HCT116 (cell line): ENCODE results near the gene CD82. TPM values are rescaled to one million over a fixed set of nuclear protein-coding genes. Genes with fewer than 3 reads are reported as not detected.

Experiments
- ATAC-seq: fragments of 200-7000 bp; cut with Tn5 transposase; 2 replicates; pipeline ENCODE4 v1.9.1; 2020; ENCODE audit warnings: mild to moderate bottlenecking, moderate library complexity
- BruUV-seq: library from RNA; stranded (reverse); fragments of 400-500 nt; replicated peaks from 2 replicates; lab custom pipeline; 2021; lab: Mats Ljungman, UMichigan
- CTCF ChIA-PET: fragments of 300-600 bp; sonication (Branson Sonifier 250); formaldehyde crosslinking; loops from one replicate; lab custom pipeline; 2021; ENCODE audit warnings: antibody characterized with exemption; lab: Charles Lee
- POLR2A ChIA-PET: fragments of 300-600, 350-600 bp; sonication (Branson Sonifier 250); formaldehyde crosslinking; loops from one replicate; lab custom pipeline; 2021; ENCODE audit warnings: antibody characterized with exemption; lab: Charles Lee
- RAD21 ChIA-PET, 2 experiments: fragments of 300-600 bp; sonication (Branson Sonifier 250); formaldehyde crosslinking; loops; one replicate each; lab custom pipeline; 2023; ENCODE audit warnings: low total read pairs in 2 of 2; ENCODE audit not compliant: uncharacterized antibody in 2 of 2, unreplicated experiment in 2 of 2, low non-redundant PET in 1 of 2; lab: Charles Lee
- DNase-seq: peaks from one replicate; pipeline ENCODE4 v3.0.0-alpha.2; 2010; ENCODE audit warnings: low read depth, low spot score
- H2AFZ ChIP-seq: fragments of 200-600 bp; shearing (Covaris generic), sonication (generic); 2 replicates; pipeline ENCODE4 v1.6.1; 2017; ENCODE audit warnings: low read depth, mixed run types, mixed read lengths, antibody characterized with exemption, low read length; ENCODE audit not compliant: poor library complexity, severe bottlenecking
- H3K27ac ChIP-seq: 2 replicates; pipeline ENCODE4 v1.5.1; 2012; ENCODE audit warnings: low read depth, low read length
- H3K27me3 ChIP-seq: fragments of 200-600 bp; sonication (generic); 2 replicates; pipeline ENCODE4 v1.6.1; 2016; ENCODE audit warnings: mixed run types, low read length, mixed read lengths; ENCODE audit not compliant: insufficient read depth
- H3K36me3 ChIP-seq, 2 experiments: fragments of 200-500 bp in 1 of 2; fragments of 200-600 bp in 1 of 2; sonication (Bioruptor generic) in 1 of 2; sonication (generic) in 1 of 2; 2 replicates each; pipeline versions ENCODE4 v1.5.1 to v1.6.1; 2014 to 2016; ENCODE audit warnings: low read length in 2 of 2, inconsistent platforms in 1 of 2, mixed read lengths in 1 of 2, mixed run types in 1 of 2; ENCODE audit not compliant: insufficient read depth in 2 of 2, control insufficient read depth in 1 of 2
- H3K4me1 ChIP-seq, 2 experiments: fragments of 200-600 bp in 1 of 2; sonication (generic) in 1 of 2; 2 replicates each; pipeline versions ENCODE4 v1.5.1 to v1.6.1; 2012 to 2017; ENCODE audit warnings: low read length in 2 of 2, inconsistent platforms in 1 of 2, mild to moderate bottlenecking in 1 of 2, mixed read lengths in 1 of 2, mixed run types in 1 of 2, moderate library complexity in 1 of 2; ENCODE audit not compliant: insufficient read depth in 2 of 2, control insufficient read depth in 1 of 2
- H3K4me2 ChIP-seq: fragments of 200-600 bp; sonication (generic); 2 replicates; pipeline ENCODE4 v1.6.1; 2017; ENCODE audit warnings: mixed run types, low read length, mixed read lengths
- H3K4me3 ChIP-seq, 2 experiments: fragments of 200-600 bp in 1 of 2; sonication (generic) in 1 of 2; replicated peaks in 1 of 2; 2 replicates each; pipeline ENCODE4 v1.5.1; 2011 to 2016; ENCODE audit warnings: low read length in 2 of 2, control low read depth in 1 of 2, low read depth in 1 of 2, mild to moderate bottlenecking in 1 of 2, mixed read lengths in 1 of 2, mixed run types in 1 of 2
- H3K79me2 ChIP-seq: fragments of 200-600 bp; sonication (generic); 2 replicates; pipeline ENCODE4 v1.6.1; 2017; ENCODE audit warnings: mild to moderate bottlenecking, mixed run types, low read length, moderate library complexity, mixed read lengths; ENCODE audit not compliant: insufficient read depth
- H3K9ac ChIP-seq: fragments of 200-600 bp; sonication (generic); 2 replicates; pipeline ENCODE4 v1.6.1; 2016; ENCODE audit warnings: low read length, mixed read lengths
- H3K9me2 ChIP-seq: fragments of 200-600 bp; sonication (generic), shearing (Covaris generic); 2 replicates; pipeline ENCODE4 v1.6.1; 2017; ENCODE audit warnings: mixed run types, mild to moderate bottlenecking, moderate library complexity; ENCODE audit not compliant: insufficient read depth
- H3K9me3 ChIP-seq, 2 experiments: fragments of 200-500 bp in 1 of 2; fragments of 200-600 bp in 1 of 2; sonication (Bioruptor generic) in 1 of 2; sonication (generic) in 1 of 2; 2 replicates each; pipeline ENCODE4 v1.6.1; 2014 to 2017; ENCODE audit warnings: low read length in 2 of 2, mixed read lengths in 2 of 2, inconsistent platforms in 1 of 2, low read depth in 1 of 2, mild to moderate bottlenecking in 1 of 2, mixed run types in 1 of 2, moderate library complexity in 1 of 2; ENCODE audit not compliant: control insufficient read depth in 1 of 2, insufficient read depth in 1 of 2
- H4K20me1 ChIP-seq: fragments of 200-600 bp; sonication (generic), shearing (Covaris generic); 2 replicates; pipeline ENCODE4 v1.6.1; 2017; ENCODE audit warnings: mixed run types, mild to moderate bottlenecking, moderate library complexity; ENCODE audit not compliant: insufficient read depth
- CBX3 ChIP-seq: IDR thresholded peaks from 2 replicates; pipeline ENCODE4 v1.6.1; 2012; ENCODE audit warnings: low read depth
- CEBPB ChIP-seq: IDR thresholded peaks from 2 replicates; pipeline ENCODE4 v1.6.1; 2012; ENCODE audit warnings: low read depth
- EGR1 ChIP-seq: IDR thresholded peaks from 2 replicates; pipeline ENCODE4 v1.6.1; 2012; ENCODE audit warnings: low read depth
- ELF1 ChIP-seq: IDR thresholded peaks from 2 replicates; pipeline ENCODE4 v1.6.1; 2012; ENCODE audit warnings: low read depth, borderline replicate concordance
- EZH2phosphoT487 ChIP-seq: fragments of 200-600 bp; IDR thresholded peaks from 2 replicates; pipeline ENCODE4 v1.6.1; 2018; ENCODE audit warnings: antibody characterized with exemption, borderline replicate concordance
- FOSL1 ChIP-seq: IDR thresholded peaks from 2 replicates; pipeline ENCODE4 v1.6.1; 2012; ENCODE audit warnings: low read depth
- JUND ChIP-seq: IDR thresholded peaks from 2 replicates; pipeline ENCODE4 v1.6.1; 2012
- SIN3A ChIP-seq: IDR thresholded peaks from 2 replicates; pipeline ENCODE4 v1.6.1; 2012; ENCODE audit warnings: low read depth
- SP1 ChIP-seq: IDR thresholded peaks from 2 replicates; pipeline ENCODE4 v1.6.1; 2012; ENCODE audit warnings: low read depth
- SRF ChIP-seq: IDR thresholded peaks from 2 replicates; pipeline ENCODE4 v1.6.1; 2012; ENCODE audit warnings: low read depth
- TCF7L2 ChIP-seq: IDR thresholded peaks from 2 replicates; pipeline ENCODE4 v1.7.0; 2011; ENCODE audit warnings: borderline replicate concordance, inconsistent platforms; ENCODE audit not compliant: insufficient read depth, insufficient read length; ENCODE audit errors: extremely low read depth
- ZNF274 ChIP-seq: fragments of 200-500 bp; sonication (Bioruptor generic); IDR thresholded peaks from 2 replicates; pipeline ENCODE4 v1.6.1; 2014; ENCODE audit warnings: mild to moderate bottlenecking, low read depth, low read length, inconsistent platforms
- intact Hi-C: fragments of 100-400 bp; cut with micrococcal nuclease; formaldehyde crosslinking; loops from 2 replicates; pipeline ENCODE4 v1.10.0; 2022
- total RNA-seq: library from RNA; stranded (reverse); gene quantifications from one replicate; pipeline ENCODE4 v1.2.1, GENCODE V29; 2021; ENCODE audit not compliant: unreplicated experiment
- TF ChIP-seq, protein P1 (sequence below), 3 experiments: fragments of 200-600 bp in 1 of 3; sonication (generic) in 1 of 3; IDR thresholded peaks in 2 of 3; conservative IDR thresholded peaks in 1 of 3; 2 replicates each; pipeline ENCODE4 v1.5.1; 2012 to 2017; ENCODE audit warnings: low read depth in 2 of 3, low read length in 2 of 3, antibody characterized with exemption in 1 of 3, borderline replicate concordance in 1 of 3, control low read depth in 1 of 3, mild to moderate bottlenecking in 1 of 3, mixed read lengths in 1 of 3, mixed run types in 1 of 3, moderate library complexity in 1 of 3; ENCODE audit not compliant: insufficient read depth in 1 of 3
- TF ChIP-seq, protein P2 (sequence below): IDR thresholded peaks from 2 replicates; pipeline ENCODE4 v1.6.1; 2012; ENCODE audit warnings: low read depth

Gene CD82
- total RNA-seq, 1 experiment from 2014 or later = 16.7 TPM

DNA sequence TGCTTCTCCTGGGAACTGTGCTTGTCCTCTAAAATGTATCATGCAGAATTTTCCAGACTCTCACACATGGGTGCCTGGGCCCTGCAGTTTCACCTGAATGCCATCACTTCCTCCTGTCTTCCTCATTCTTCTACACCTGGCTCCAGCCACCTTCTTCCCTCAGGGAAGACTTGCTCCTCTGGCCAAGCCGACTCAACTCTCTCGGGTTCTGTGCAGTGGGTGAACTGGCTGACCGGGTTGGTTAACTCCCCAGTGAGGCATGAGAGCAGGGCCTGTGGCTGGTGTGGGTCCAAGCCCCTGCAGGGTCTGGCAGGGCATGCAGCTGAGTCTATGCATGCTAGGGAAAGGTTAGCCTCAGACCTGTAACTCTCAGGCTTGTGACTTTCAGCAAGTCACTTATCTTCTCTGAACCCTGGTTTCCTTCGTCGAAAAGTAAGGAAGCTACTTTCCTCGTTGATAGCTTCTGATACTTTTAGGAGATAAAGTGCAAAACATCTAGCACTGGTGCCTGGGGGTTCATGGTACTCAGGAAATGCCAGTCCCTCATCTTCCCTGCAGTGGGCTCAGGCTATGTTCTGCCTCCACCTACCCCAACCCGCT lies 11.9 kb downstream of the CD82 start:
- no peaks in the 10 kb centered on the region for H3K79me2 ChIP-seq
- H3K27me3 ChIP-seq = no peaks in the 10 kb centered on the region
- TF ChIP-seq CBX3 (no peak), SIN3A (no peak), SP1 (no peak), FOSL1 (no peak), TCF7L2 (no peak), EZH2phosphoT487 (no peak), JUND (no peak), EGR1 (no peak), ELF1 (no peak), ZNF274 (no peak), CEBPB (no peak), SRF (no peak)
- TF ChIP-seq, protein P1, sequence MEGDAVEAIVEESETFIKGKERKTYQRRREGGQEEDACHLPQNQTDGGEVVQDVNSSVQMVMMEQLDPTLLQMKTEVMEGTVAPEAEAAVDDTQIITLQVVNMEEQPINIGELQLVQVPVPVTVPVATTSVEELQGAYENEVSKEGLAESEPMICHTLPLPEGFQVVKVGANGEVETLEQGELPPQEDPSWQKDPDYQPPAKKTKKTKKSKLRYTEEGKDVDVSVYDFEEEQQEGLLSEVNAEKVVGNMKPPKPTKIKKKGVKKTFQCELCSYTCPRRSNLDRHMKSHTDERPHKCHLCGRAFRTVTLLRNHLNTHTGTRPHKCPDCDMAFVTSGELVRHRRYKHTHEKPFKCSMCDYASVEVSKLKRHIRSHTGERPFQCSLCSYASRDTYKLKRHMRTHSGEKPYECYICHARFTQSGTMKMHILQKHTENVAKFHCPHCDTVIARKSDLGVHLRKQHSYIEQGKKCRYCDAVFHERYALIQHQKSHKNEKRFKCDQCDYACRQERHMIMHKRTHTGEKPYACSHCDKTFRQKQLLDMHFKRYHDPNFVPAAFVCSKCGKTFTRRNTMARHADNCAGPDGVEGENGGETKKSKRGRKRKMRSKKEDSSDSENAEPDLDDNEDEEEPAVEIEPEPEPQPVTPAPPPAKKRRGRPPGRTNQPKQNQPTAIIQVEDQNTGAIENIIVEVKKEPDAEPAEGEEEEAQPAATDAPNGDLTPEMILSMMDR (IDR thresholded peaks at IDR 0.05 in 2 of 3, conservative IDR thresholded peaks at IDR 0.05 in 1 of 3; ENCODE audit: borderline replicate concordance in 1 of 3, insufficient read depth in 1 of 3, low read depth in 2 of 3, low read length in 2 of 3) = no peak
- TF ChIP-seq, protein P2, sequence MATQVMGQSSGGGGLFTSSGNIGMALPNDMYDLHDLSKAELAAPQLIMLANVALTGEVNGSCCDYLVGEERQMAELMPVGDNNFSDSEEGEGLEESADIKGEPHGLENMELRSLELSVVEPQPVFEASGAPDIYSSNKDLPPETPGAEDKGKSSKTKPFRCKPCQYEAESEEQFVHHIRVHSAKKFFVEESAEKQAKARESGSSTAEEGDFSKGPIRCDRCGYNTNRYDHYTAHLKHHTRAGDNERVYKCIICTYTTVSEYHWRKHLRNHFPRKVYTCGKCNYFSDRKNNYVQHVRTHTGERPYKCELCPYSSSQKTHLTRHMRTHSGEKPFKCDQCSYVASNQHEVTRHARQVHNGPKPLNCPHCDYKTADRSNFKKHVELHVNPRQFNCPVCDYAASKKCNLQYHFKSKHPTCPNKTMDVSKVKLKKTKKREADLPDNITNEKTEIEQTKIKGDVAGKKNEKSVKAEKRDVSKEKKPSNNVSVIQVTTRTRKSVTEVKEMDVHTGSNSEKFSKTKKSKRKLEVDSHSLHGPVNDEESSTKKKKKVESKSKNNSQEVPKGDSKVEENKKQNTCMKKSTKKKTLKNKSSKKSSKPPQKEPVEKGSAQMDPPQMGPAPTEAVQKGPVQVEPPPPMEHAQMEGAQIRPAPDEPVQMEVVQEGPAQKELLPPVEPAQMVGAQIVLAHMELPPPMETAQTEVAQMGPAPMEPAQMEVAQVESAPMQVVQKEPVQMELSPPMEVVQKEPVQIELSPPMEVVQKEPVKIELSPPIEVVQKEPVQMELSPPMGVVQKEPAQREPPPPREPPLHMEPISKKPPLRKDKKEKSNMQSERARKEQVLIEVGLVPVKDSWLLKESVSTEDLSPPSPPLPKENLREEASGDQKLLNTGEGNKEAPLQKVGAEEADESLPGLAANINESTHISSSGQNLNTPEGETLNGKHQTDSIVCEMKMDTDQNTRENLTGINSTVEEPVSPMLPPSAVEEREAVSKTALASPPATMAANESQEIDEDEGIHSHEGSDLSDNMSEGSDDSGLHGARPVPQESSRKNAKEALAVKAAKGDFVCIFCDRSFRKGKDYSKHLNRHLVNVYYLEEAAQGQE = no peak
- no peaks in the 10 kb centered on the region for H3K9me2 ChIP-seq
- H4K20me1 ChIP-seq = no peaks in the 10 kb centered on the region
- DNase-seq (no peak), ATAC-seq (no peak)
- POLR2A ChIA-PET = no interaction called here
- H3K4me3 ChIP-seq = no peak overlapping the region
- no peaks in the 10 kb centered on the region for H3K9me3 ChIP-seq
- H3K36me3 ChIP-seq = no peaks in the 10 kb centered on the region
- H3K4me2 ChIP-seq = no peak overlapping the region
- peaks cover 0 to 9% of the 10 kb centered on the region in 2 experiments; a peak in 1 of 4 replicates for H3K4me1 ChIP-seq
- H3K9ac ChIP-seq = no peak overlapping the region
- H3K27ac ChIP-seq = no peak overlapping the region
- intact Hi-C loops = no loop called here
- H2AFZ ChIP-seq = no peak overlapping the region
- BruUV-seq = no TSS peak
- CTCF ChIA-PET = no interaction called here
- RAD21 ChIA-PET = no interaction called here
